Measurements from ENCODE around the gene SHCBP1L. TPM values are rescaled to one million over a fixed set of nuclear protein-coding genes. Genes with fewer than 3 reads are reported as not detected.

Gene SHCBP1L
- total RNA-seq, 1 experiment from 2014 or later = not detected

DNA sequence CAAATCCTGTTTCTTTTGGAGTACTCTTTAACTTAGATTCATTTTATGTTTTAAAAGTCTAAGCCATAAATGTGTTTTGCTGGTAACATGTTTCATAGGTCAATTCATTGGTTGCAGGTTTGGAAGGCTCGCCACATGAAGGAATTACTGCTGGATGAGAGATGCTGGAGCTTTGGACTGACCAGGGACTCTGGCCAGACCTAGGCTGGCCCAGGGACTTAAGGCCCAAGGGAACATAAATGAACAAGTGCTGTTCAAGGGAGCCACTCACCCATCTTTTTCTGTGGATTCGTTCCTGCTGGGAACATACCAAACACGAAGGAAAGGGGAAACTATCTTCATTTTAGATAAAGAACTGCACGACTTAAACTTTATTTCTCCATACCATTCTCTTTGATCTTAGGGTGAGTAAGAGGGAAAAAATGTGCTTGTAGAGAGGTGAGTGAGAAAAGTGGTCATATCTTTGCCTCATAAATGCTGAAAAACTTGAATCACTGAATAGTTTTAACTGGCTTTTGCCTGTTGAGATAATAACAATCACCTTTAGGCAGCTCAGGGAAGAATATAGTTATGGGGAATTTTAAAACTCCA lies 15.3 kb upstream of the SHCBP1L start:
- no peak overlapping the region for H2AK5ac ChIP-seq (ENCODE audit: insufficient read length, low read length)
- no peak overlapping the region for H2BK120ac ChIP-seq (ENCODE audit: low read depth, low read length, poor library complexity, severe bottlenecking)
- no peaks in the 10 kb centered on the region; the same call in 1 of the 2 replicates for H3K79me2 ChIP-seq (ENCODE audit: insufficient read depth, low read length)
- no peak overlapping the region for H3K14ac ChIP-seq (ENCODE audit: insufficient read depth, low read length)
- Mint-ChIP-seq H3K27me3 (ENCODE audit: low read depth) (no peaks in the 10 kb centered on the region), H3K9me3 (no peaks in the 10 kb centered on the region), H3K36me3 (ENCODE audit: insufficient read depth in 1 of 3, low read depth in 3 of 3) (no peaks in the 10 kb centered on the region), H3K4me1 (peaks cover 9 to 12% of the 10 kb centered on the region in 2 experiments), H3K27ac (no peak overlapping the region), H3K4me3 (no peak overlapping the region)
- no peak overlapping the region for H3K56ac ChIP-seq (ENCODE audit: insufficient read length, low read depth, low read length)
- DNase-seq = no peak
- no peak overlapping the region for H4K5ac ChIP-seq (ENCODE audit: insufficient read length, low read depth, low read length)
- H4K8ac ChIP-seq (replicated peaks; ENCODE audit: insufficient read length, low read depth, low read length) = no peak overlapping the region
- no peaks in the 10 kb centered on the region for H3K79me1 ChIP-seq (ENCODE audit: insufficient read depth, low read depth, low read length, poor library complexity, severe bottlenecking)
- no peak overlapping the region for H2AFZ ChIP-seq (ENCODE audit: low read length)
- TF ChIP-seq, protein P1, sequence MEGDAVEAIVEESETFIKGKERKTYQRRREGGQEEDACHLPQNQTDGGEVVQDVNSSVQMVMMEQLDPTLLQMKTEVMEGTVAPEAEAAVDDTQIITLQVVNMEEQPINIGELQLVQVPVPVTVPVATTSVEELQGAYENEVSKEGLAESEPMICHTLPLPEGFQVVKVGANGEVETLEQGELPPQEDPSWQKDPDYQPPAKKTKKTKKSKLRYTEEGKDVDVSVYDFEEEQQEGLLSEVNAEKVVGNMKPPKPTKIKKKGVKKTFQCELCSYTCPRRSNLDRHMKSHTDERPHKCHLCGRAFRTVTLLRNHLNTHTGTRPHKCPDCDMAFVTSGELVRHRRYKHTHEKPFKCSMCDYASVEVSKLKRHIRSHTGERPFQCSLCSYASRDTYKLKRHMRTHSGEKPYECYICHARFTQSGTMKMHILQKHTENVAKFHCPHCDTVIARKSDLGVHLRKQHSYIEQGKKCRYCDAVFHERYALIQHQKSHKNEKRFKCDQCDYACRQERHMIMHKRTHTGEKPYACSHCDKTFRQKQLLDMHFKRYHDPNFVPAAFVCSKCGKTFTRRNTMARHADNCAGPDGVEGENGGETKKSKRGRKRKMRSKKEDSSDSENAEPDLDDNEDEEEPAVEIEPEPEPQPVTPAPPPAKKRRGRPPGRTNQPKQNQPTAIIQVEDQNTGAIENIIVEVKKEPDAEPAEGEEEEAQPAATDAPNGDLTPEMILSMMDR (conservative IDR thresholded peaks at IDR 0.05) = no peak
- no peaks in the 10 kb centered on the region for H3K4me1 ChIP-seq (ENCODE audit: insufficient read depth, low read length)
- H2BK12ac ChIP-seq (ENCODE audit: insufficient read length, low read depth, low read length) = no peak overlapping the region
- WGBS (ENCODE audit: extremely low coverage, insufficient read length, low lambda C conversion rate) = no CpG with 5 or more reads among the region's 4 CpGs
- H3K27me3 ChIP-seq (ENCODE audit: insufficient read depth, low read length) = no peaks in the 10 kb centered on the region
- H3K18ac ChIP-seq (ENCODE audit: insufficient read length, low read depth, low read length) = no peak overlapping the region
- H3K23me2 ChIP-seq (ENCODE audit: insufficient read length, low read depth, low read length, poor library complexity, severe bottlenecking) = no peaks in the 10 kb centered on the region
- no peaks in the 10 kb centered on the region for H4K20me1 ChIP-seq (ENCODE audit: control insufficient read depth, insufficient read depth, insufficient read length)
- no peaks in the 10 kb centered on the region for H3K9me3 ChIP-seq (ENCODE audit: control insufficient read depth, low read depth, low read length)
- no peak overlapping the region for H3T11ph ChIP-seq (ENCODE audit: low read length)
- H3K4ac ChIP-seq (ENCODE audit: low read depth, low read length) = no peak overlapping the region
- no peak overlapping the region for H2BK20ac ChIP-seq (ENCODE audit: low read depth, low read length, poor library complexity, severe bottlenecking)
- H3K4me2 ChIP-seq (ENCODE audit: insufficient read depth, insufficient read length, low read length) = no peak overlapping the region
- H2BK15ac ChIP-seq (ENCODE audit: low read depth, low read length) = no peak overlapping the region
- H3K27ac ChIP-seq (ENCODE audit: insufficient read length, low read depth, low read length) = no peak overlapping the region
- no peak overlapping the region for H3K9ac ChIP-seq (ENCODE audit: extremely low read depth, insufficient read length, low read length)
- no peak overlapping the region for H3K23ac ChIP-seq (ENCODE audit: insufficient read length, low read depth, low read length)
- no peak overlapping the region for H4K91ac ChIP-seq (ENCODE audit: insufficient read length, low read depth, low read length)
- H2BK5ac ChIP-seq (ENCODE audit: insufficient read length, low read length) = no peak overlapping the region
